Measurements from ENCODE around the gene KLHL36.

Gene KLHL36

GRCh38 chr16:84670063-84670462, 21.8 kb downstream of the KLHL36 start:
- no peak overlapping the region for H3K4me3 ChIP-seq (IDR thresholded peaks at IDR 0.05; ENCODE audit: insufficient read depth, low read depth, low read length)
- H3K79me2 ChIP-seq (ENCODE audit: insufficient read depth, low read depth) = no peaks in the 10 kb centered on the region
- no peak overlapping the region for H3K27ac ChIP-seq
- no peaks in the 10 kb centered on the region for H3K27me3 ChIP-seq (ENCODE audit: insufficient read depth, low read depth)
- TF ChIP-seq CTCF (conservative IDR thresholded peaks at IDR 0.05; ENCODE audit: low read depth, low read length) = no peak
- no peak overlapping the region for H2AFZ ChIP-seq (ENCODE audit: low read depth)
- H3K9ac ChIP-seq = no peak overlapping the region
- no peak overlapping the region for H3K4me2 ChIP-seq
- no peaks in the 10 kb centered on the region for H3K36me3 ChIP-seq (ENCODE audit: insufficient read depth)
- no peaks in the 10 kb centered on the region for H4K20me1 ChIP-seq (ENCODE audit: insufficient read depth)
- H3K4me1 ChIP-seq (ENCODE audit: low read depth, poor library complexity, severe bottlenecking) = no peaks in the 10 kb centered on the region

- Histone ChIP-seq H3K27ac (no peak overlapping the region), H3K9ac (no peak overlapping the region), H2AFZ (ENCODE audit: low read depth) (no peak overlapping the region), H3K36me3 (ENCODE audit: insufficient read depth) (no peaks in the 10 kb centered on the region), H3K4me2 (no peak overlapping the region), H3K27me3 (ENCODE audit: insufficient read depth, low read depth) (no peaks in the 10 kb centered on the region), H4K20me1 (ENCODE audit: insufficient read depth) (no peaks in the 10 kb centered on the region), H3K4me3 (IDR thresholded peaks at IDR 0.05; ENCODE audit: insufficient read depth, low read depth, low read length) (no peak overlapping the region), H3K79me2 (ENCODE audit: insufficient read depth, low read depth) (no peaks in the 10 kb centered on the region), H3K4me1 (ENCODE audit: low read depth, poor library complexity, severe bottlenecking) (no peaks in the 10 kb centered on the region)
- TF ChIP-seq CTCF (conservative IDR thresholded peaks at IDR 0.05; ENCODE audit: low read depth, low read length) = peak; percentile 92
Measured at GRCh38 chr16:84672276-84673202, 24.2 kb downstream of the KLHL36 start.

- H3K9ac ChIP-seq = no peak overlapping the region
- H4K20me1 ChIP-seq (ENCODE audit: insufficient read depth) = no peaks in the 10 kb centered on the region
- no peaks in the 10 kb centered on the region for H3K36me3 ChIP-seq (ENCODE audit: insufficient read depth)
- H3K4me2 ChIP-seq = no peak overlapping the region
- no peak for TF ChIP-seq CTCF (conservative IDR thresholded peaks at IDR 0.05; ENCODE audit: low read depth, low read length)
- H3K79me2 ChIP-seq (ENCODE audit: insufficient read depth, low read depth) = no peaks in the 10 kb centered on the region
- no peak overlapping the region for H3K27ac ChIP-seq
- H3K4me3 ChIP-seq (IDR thresholded peaks at IDR 0.05; ENCODE audit: insufficient read depth, low read depth, low read length) = no peak overlapping the region
- no peaks in the 10 kb centered on the region for H3K27me3 ChIP-seq (ENCODE audit: insufficient read depth, low read depth)
- no peak overlapping the region for H2AFZ ChIP-seq (ENCODE audit: low read depth)
- H3K4me1 ChIP-seq (ENCODE audit: low read depth, poor library complexity, severe bottlenecking) = no peaks in the 10 kb centered on the region
Measured at GRCh38 chr16:84673203-84673535, 24.9 kb downstream of the KLHL36 start.

- no peak overlapping the region for H3K27ac ChIP-seq
- no peak overlapping the region for H3K4me2 ChIP-seq
- no peaks in the 10 kb centered on the region for H3K79me2 ChIP-seq (ENCODE audit: insufficient read depth, low read depth)
- no peak overlapping the region for H3K4me3 ChIP-seq (IDR thresholded peaks at IDR 0.05; ENCODE audit: insufficient read depth, low read depth, low read length)
- H3K4me1 ChIP-seq (ENCODE audit: low read depth, poor library complexity, severe bottlenecking) = no peaks in the 10 kb centered on the region
- H3K36me3 ChIP-seq (ENCODE audit: insufficient read depth) = no peaks in the 10 kb centered on the region
- no peak overlapping the region for H3K9ac ChIP-seq
- H3K27me3 ChIP-seq (ENCODE audit: insufficient read depth, low read depth) = no peaks in the 10 kb centered on the region
- no peak overlapping the region for H2AFZ ChIP-seq (ENCODE audit: low read depth)
- TF ChIP-seq CTCF (conservative IDR thresholded peaks at IDR 0.05; ENCODE audit: low read depth, low read length) = no peak
- no peaks in the 10 kb centered on the region for H4K20me1 ChIP-seq (ENCODE audit: insufficient read depth)
Measured at GRCh38 chr16:84673561-84673960, 25.2 kb downstream of the KLHL36 start.
